ENCODE results near the gene ZNF462.

The ZNF462 gene

DNA sequence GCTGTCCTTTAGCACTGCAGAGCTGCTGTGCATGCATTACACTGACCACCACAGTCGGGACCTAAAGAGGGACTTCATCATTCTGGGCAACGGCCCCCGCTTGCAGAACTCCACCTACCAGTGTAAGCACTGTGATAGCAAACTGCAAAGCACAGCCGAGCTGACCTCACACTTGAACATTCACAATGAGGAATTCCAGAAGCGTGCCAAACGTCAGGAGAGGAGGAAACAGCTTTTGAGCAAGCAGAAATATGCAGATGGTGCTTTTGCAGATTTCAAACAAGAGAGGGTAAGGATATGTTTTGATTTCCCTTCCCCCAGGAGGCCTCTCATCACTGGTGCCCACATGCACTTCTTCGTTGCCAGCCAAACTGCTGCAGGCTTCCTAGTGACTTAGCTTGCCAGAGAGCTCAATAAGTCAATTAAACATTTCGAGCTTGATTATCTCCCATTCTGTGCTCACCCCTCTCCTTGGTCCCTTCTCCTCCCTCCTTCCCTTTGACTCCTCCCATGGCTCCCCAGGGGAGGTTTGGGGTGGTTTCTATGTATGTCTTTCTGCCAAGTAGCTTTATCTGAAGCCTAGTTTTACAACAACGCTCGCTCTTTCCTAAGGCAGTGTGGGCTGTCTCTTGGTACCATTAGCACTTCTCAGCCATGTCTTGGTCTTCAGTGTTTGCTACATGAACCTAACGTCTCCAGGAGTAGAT, 66.7 kb downstream of the ZNF462 start:
- DNase-seq (ENCODE audit: low read depth) = no peak

GRCh38 chr9:106930477-106930876, 67.5 kb downstream of the ZNF462 start:
- no peak for DNase-seq (ENCODE audit: low read depth)

DNA sequence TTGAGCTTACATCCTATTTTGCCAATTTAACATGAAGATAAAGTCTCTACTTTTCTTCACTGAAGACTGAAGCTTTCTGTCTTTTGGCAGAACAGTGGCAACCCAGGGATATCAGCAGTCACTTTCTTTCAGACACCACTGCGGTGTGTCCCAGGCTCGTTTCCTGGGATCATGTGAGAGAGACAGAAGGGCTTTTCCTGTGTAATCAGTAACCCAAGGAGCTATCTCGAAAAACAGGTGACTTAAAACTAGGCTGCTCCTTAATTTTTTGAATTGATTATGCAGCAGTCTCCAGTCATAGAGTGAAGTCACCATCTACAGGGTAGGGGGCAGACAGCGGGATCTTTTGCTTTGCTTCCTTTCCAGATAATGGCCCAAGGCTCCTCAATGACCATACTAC, 68.5 kb downstream of the ZNF462 start:
- no peak for DNase-seq (ENCODE audit: low read depth)

GRCh38 chr9:106932178-106932577, 69.2 kb downstream of the ZNF462 start:
- DNase-seq (ENCODE audit: low read depth) = no peak

GRCh38 chr9:106932675-106933074, 69.7 kb downstream of the ZNF462 start:
- no peak for DNase-seq (ENCODE audit: low read depth)

- DNase-seq (ENCODE audit: low read depth) = no peak
These were observed 70.5 kb downstream of the ZNF462 start for GRCh38 chr9:106933470-106933869.

DNA sequence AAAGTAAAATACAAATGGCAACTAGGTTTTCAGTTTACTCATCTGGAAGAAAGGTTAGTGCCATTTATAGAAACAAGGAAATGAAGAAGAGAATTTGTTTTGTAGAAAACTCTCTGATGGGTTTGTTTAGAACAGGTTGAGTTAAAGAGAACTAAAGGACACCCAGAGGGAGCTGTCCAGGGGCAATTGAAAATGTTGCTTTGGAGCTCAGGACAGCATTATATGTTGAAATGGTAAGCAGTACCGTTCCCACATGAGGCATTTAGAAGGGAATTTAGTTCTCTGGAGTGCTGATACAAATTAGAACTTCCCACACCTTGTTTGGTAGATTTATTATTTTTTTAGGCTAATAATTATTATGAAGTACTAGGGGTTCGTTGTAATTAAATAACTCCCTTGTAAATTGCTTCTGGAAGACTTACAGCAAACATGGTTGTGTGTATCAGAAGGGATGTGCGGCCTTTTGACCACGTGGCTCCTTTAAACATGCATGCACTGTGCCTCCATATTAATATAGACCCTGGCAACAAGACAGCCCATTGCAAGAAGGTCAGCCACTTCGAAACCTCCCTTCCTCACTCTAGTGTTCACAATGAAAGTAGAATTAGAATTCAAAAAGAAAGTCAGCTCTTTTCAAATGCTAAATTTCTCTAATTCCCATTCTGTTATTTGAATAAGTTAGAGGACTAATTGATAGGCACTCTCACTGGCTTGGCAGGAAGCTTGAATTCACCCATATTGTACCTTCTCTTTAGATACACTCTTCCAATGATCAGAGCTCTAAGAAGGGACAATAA, 71.7 kb downstream of the ZNF462 start:
- no peak for DNase-seq (ENCODE audit: low read depth)

- DNase-seq (ENCODE audit: low read depth) = no peak
These were observed 73.7 kb downstream of the ZNF462 start for GRCh38 chr9:106936680-106937079.

DNA sequence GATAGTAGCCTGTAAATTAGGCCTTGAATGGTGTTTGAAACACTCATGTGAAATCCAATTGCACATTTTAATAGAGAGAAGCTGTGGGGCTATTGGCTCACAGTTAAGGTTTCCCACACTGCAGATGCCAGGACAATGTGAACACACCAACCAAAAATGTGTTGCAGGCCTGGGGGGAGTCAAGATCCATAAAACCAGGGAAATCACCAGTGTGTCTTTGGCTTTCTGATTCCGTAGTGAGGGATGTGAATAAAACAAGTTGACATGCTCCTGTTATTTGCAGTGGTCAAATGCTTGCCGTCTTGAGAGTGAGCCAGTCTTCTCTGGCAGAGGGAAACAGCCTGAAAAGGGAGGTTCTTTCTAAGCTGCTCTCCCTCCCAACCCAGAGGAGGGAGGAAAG, 79.0 kb downstream of the ZNF462 start:
- DNase-seq (ENCODE audit: low read depth) = no peak

DNA sequence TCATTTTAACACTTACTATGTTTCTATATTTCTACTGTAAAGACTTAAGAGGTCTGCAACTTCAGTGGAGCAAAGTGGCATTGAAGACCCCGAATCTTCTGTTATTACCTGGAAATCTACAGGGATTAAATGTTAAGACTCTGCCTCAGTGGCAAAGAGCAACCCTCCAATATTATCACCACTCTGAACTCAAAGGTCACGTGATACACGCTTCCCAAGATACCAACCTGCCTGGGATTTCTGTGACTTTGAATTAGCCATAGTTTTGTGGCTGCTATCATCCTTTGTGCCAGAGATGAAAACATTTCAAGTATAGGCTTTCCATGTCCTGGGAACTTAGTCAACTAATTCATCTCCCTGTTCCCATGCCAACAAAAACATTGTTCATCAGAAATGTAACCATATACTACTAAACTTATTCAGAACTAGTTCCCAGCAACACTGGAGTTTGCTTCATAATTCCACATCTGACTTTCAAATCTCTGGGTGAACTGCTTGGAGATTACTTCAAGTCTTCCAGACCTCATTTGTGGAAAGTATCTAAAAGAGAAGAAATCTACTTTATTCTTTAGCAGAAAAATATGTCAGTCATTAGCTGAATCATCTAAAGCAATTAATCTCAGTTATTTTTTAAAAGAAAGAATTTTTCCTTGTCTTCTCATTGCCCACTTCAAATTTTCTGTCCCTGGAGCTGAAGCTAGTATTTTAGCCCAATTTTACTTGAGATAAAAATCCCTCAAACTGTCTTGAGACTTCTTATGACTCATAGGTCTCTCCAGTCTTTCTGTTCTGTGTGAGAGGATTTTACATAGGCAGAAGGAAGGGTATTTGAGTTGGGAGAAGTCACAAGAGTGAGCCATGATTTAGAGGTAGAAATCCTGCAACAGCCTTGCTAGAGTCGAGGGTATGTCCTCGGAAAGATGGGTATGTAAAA, 83.0 kb downstream of the ZNF462 start:
- DNase-seq (ENCODE audit: low read depth) = no peak

DNA sequence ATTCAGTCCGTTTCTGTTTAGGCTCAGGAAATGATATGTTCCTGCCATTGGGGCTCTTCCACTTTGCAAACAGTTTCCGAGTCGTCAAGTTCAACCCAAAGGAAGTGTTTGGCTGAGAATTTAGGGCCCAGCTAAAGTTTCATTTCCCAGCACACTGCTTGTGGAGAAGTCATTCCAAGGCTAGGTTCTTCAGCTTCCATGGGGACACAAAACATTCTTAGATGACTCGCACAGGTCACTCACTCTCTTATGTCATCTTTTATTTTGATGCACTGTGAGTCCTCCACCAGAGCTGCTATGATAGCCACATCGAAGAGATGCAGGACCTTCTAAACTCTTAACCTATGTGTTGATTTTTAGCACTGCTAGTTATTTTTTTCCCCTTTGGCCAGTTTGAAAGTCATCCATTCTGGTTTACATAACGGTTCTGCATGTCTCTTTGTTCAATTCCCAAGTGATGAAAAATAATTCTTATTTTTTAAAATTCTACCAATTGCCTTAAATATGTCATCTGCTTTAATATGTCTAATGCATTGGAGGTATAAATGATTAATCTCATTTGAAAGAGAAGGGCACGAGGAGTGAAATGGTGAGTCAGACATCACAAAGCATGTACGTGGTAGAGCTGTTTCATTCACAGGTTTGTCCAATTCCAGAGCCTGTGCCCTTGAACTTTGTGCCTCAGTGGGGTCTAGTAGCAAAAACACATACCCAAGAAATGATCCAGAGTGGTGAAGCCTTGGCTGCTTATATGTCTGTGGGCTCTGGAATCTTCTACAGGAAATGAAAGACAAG, 84.3 kb downstream of the ZNF462 start:
- no peak for DNase-seq (ENCODE audit: low read depth)

GRCh38 chr9:106953174-106953573, 90.2 kb downstream of the ZNF462 start:
- no peak for DNase-seq (ENCODE audit: low read depth)

GRCh38 chr9:106954558-106954957, 91.6 kb downstream of the ZNF462 start:
- DNase-seq (ENCODE audit: low read depth) = no peak

DNA sequence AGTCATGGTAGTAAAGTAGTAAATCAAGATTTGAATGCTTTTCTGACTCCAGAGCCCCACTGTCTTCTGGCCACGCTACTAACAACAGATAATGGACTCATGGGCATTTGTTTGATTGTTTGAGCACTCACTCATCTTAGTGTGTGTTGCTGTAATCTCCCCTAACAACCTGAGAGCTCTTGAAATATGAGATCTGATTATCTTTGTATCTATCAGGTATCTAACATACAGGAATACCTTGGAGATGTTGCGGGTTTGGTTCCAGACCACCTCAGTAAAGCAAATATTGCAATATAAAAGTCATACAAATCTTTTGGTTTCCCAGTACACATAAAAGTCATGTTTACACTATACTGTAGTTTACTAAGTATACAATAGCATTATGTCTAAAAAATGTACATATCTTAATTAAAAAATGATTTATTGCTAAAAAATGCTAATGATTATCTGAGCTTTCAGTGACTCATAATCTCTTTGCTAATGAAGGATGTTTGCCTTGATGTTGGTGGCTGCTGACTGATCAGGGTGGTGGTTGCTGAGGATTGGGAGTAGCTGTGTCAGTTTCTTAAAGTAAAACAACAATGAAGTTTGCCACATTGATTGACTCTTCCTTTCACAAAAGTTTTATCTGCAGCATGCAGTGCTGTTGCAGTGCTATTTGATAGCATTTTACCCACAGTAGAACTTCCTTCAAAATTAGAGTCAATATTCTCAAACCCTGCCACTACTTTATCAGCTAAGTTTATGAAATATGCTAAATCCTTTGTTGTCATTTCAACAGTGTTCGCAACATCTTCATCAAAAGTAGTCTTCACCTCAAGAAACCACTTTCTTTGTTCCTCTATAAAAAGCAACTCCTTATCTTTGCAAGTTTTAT, 92.2 kb downstream of the ZNF462 start:
- DNase-seq (ENCODE audit: low read depth) = no peak

- no peak for DNase-seq (ENCODE audit: low read depth)
These were observed 94.0 kb downstream of the ZNF462 start for GRCh38 chr9:106956971-106957370.

- no peak for DNase-seq (ENCODE audit: low read depth)
These were observed 96.1 kb downstream of the ZNF462 start for GRCh38 chr9:106958955-106959657.

- no peak for DNase-seq (ENCODE audit: low read depth)
These were observed 97.3 kb downstream of the ZNF462 start for GRCh38 chr9:106960258-106960657.

DNA sequence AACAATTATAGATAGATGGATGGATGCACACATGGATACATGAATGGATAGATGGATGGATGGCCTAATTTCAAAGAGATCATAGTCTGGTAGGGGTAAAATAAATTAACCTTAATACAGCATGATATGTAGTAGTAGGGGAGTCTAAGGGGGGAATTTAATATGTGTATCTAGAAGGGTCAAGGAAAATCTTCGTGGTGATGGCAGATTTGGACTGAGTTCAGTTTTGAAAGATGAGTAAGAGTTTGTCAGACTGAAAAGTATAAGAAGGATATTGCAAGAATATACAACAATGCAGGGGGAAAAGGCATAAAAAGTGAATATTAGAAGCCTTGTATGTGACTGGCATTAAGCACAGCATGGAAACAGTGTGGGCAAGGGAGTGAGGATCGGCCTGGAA, 98.7 kb downstream of the ZNF462 start:
- no peak for DNase-seq (ENCODE audit: low read depth)

DNA sequence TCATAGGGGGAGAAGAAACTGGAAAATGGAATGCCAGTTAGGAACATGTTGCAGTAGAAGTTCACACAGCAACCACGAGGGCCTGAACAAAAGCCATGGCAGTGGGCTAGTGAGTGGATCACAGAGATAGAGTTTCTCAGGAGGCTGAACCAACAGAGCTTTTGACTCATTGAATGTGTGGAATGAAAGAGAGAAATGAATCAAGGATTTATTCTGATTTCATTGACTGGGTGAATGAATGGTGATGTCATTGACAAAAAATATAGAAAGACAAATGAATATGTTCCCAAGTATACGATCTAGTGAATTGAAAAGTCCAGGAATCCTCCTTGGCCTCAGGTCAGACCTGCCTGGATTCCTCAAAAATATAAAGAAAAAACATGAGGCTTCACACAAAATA, 99.2 kb downstream of the ZNF462 start:
- DNase-seq (ENCODE audit: low read depth) = no peak

All from T-helper 22 cell (primary cell).